HG03060 (cell line): ENCODE results near the gene EXD3.
"Not testable (repeated sequence)": the region's sequence is repeated elsewhere in the genome, so short reads cannot be mapped to it uniquely, and the experiment has no call there.

Experiments
- ATAC-seq: cut with Tn5 transposase; IDR thresholded peaks from one replicate; pipeline ENCODE4 v1.9.1; 2021; ENCODE audit warnings: low read depth, moderate number of reproducible peaks; ENCODE audit not compliant: unreplicated experiment

EXD3 gene

GRCh38 chr9:137397675-137398423, 25.1 kb downstream of the EXD3 start:
- ATAC-seq, result no peak

- ATAC-seq, result no peak
Measured at GRCh38 chr9:137396634-137397367, 26.2 kb downstream of the EXD3 start.

- no peak for ATAC-seq
Measured at GRCh38 chr9:137396227-137396626, 26.7 kb downstream of the EXD3 start.

GRCh38 chr9:137395666-137396010, 27.3 kb downstream of the EXD3 start:
- no peak for ATAC-seq

- ATAC-seq, result no peak
Measured at GRCh38 chr9:137394866-137395665, 27.9 kb downstream of the EXD3 start.

GRCh38 chr9:137393176-137394150, 29.5 kb downstream of the EXD3 start:
- ATAC-seq, result no peak

- ATAC-seq, result no peak
Measured at GRCh38 chr9:137392232-137393007, 30.5 kb downstream of the EXD3 start.

GRCh38 chr9:137391411-137391754, 31.6 kb downstream of the EXD3 start:
- ATAC-seq, result no peak

GRCh38 chr9:137390553-137391410, 32.2 kb downstream of the EXD3 start:
- ATAC-seq, result no peak

- ATAC-seq, result no peak
Measured at GRCh38 chr9:137389428-137389746, 33.6 kb downstream of the EXD3 start.

GRCh38 chr9:137388589-137389427, 34.2 kb downstream of the EXD3 start:
- no peak for ATAC-seq

- no peak for ATAC-seq
Measured at GRCh38 chr9:137387891-137388560, 34.9 kb downstream of the EXD3 start.

GRCh38 chr9:137387114-137387890, 35.7 kb downstream of the EXD3 start:
- no peak for ATAC-seq

GRCh38 chr9:137386507-137387113, 36.4 kb downstream of the EXD3 start:
- ATAC-seq, result not testable (repeated sequence)

- no peak for ATAC-seq
Measured at GRCh38 chr9:137385061-137385655, 37.8 kb downstream of the EXD3 start.
